ENCODE measurements around the gene NUMBL. TPM values are rescaled to one million over a fixed set of nuclear protein-coding genes. Genes with fewer than 3 reads are reported as not detected.
"Not testable (repeated sequence)": the region's sequence is repeated elsewhere in the genome, so short reads cannot be mapped to it uniquely, and the experiment has no call there.

Gene NUMBL
- total RNA-seq, 1 experiment from 2014 or later = 57.7 TPM

- TF ChIP-seq EZH2 (IDR thresholded peaks at IDR 0.05; ENCODE audit: low read depth) = no peak
- TF ChIP-seq CTCF (conservative IDR thresholded peaks at IDR 0.05) = no peak
- BruUV-seq (replicated peaks) = no TSS peak
- Histone ChIP-seq H4K20me1 (ENCODE audit: insufficient read depth) (no peaks in the 10 kb centered on the region; the same call in 1 of the 2 replicates), H3K4me2 (no peak overlapping the region), H3K27me3 (ENCODE audit: insufficient read depth, low read depth) (no peaks in the 10 kb centered on the region), H3K79me2 (ENCODE audit: low read depth) (no peaks in the 10 kb centered on the region), H3K9me3 (ENCODE audit: insufficient read depth, low read depth) (no peaks in the 10 kb centered on the region), H3K9me2 (ENCODE audit: insufficient read depth) (no peaks in the 10 kb centered on the region), H3K4me1 (replicated peaks; ENCODE audit: insufficient read depth) (no peaks in the 10 kb centered on the region), H3F3A (ENCODE audit: insufficient read depth, low read depth) (peaks cover 16% of the 10 kb centered on the region; the same call in 1 of the 2 replicates), H3K27ac (no peak overlapping the region), H3K36me3 (ENCODE audit: low read depth) (peaks cover 6% of the 10 kb centered on the region; the same call in 1 of the 2 replicates), H3K4me3 (no peak overlapping the region), H2AFZ (no peak overlapping the region)
- POLR2A ChIA-PET (ENCODE audit: unreplicated experiment) = interaction anchor here (0.7 kb wide), 1 partner anchor 11 kb away, joined by 4 read pairs; no protein-coding TSS in a partner anchor
- intact Hi-C loops (cut with micrococcal nuclease; ENCODE audit: unreplicated experiment) = no loop called here
- CTCF ChIA-PET = no interaction called here
- no peak for DNase-seq
These were observed 64.9 kb downstream of the NUMBL start for GRCh38 chr19:40625406-40626120.

DNA sequence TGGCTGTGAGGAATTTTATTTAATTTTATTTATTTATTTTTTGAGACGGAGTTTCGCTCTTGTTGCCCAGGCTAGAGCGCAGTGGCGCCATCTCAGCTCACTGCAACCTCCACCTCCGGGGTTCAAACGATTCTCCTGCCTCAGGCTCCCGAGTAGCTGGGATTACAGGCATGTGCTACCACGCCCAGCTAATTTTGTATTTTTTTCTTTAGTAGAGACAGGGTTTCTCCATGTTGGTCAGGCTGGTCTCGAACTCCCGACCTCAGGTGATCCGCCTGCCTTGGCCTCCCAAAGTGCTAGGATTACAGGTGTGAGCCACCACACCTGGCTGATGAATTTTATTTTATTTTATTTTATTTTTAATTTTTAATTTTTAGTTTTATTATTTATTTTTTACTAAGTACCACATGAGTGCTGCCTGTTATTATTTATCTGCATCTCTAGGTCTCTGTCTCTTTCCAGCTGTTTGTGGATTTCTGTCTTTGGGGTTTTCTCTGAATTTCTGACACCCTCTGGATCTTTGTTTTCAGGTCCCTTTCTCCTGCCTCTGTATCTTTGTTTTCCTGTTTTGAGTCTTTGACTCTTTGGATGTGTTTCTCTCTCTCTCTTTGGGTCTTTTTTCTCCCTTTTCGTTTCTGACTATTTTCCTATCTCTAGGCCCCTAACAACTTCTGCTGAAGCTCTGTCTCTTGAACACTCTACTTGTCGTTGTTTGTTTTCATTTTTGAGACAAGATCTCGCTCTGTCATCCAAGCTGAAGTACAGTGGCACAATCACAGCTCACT is 65.9 kb downstream of the NUMBL start:
- H3K9me3 ChIP-seq (ENCODE audit: insufficient read depth, low read depth); H3K4me1 ChIP-seq (replicated peaks; ENCODE audit: insufficient read depth); H3K9me2 ChIP-seq (ENCODE audit: insufficient read depth); CTCF ChIA-PET; H3K4me2 ChIP-seq; H3K27ac ChIP-seq; DNase-seq; H3K27me3 ChIP-seq (ENCODE audit: insufficient read depth, low read depth); BruUV-seq (replicated peaks); H2AFZ ChIP-seq; H3K4me3 ChIP-seq; H3K36me3 ChIP-seq (ENCODE audit: low read depth); intact Hi-C loops (cut with micrococcal nuclease; ENCODE audit: unreplicated experiment); H4K20me1 ChIP-seq (ENCODE audit: insufficient read depth); H3K79me2 ChIP-seq (ENCODE audit: low read depth): not testable (repeated sequence)
- H3F3A ChIP-seq (ENCODE audit: insufficient read depth, low read depth) = peaks cover 16% of the 10 kb centered on the region; the same call in 1 of the 2 replicates
- POLR2A ChIA-PET (ENCODE audit: unreplicated experiment) = interaction anchor here (0.7 kb wide), 1 partner anchor 10 kb away, joined by 4 read pairs; no protein-coding TSS in a partner anchor

GRCh38 chr19:40623403-40624251 is 66.8 kb downstream of the NUMBL start:
- Histone ChIP-seq H3K36me3 (ENCODE audit: low read depth) (peaks cover 6% of the 10 kb centered on the region; the same call in 1 of the 2 replicates), H3F3A (ENCODE audit: insufficient read depth, low read depth) (peaks cover 17% of the 10 kb centered on the region; the same call in 1 of the 2 replicates), H3K4me1 (replicated peaks; ENCODE audit: insufficient read depth) (no peaks in the 10 kb centered on the region), H4K20me1 (ENCODE audit: insufficient read depth) (no peaks in the 10 kb centered on the region; the same call in 1 of the 2 replicates), H3K9me3 (ENCODE audit: insufficient read depth, low read depth) (no peaks in the 10 kb centered on the region), H3K27ac (no peak overlapping the region), H3K9me2 (ENCODE audit: insufficient read depth) (no peaks in the 10 kb centered on the region), H3K27me3 (ENCODE audit: insufficient read depth, low read depth) (no peaks in the 10 kb centered on the region), H2AFZ (no peak overlapping the region), H3K79me2 (ENCODE audit: low read depth) (no peaks in the 10 kb centered on the region), H3K4me2 (no peak overlapping the region), H3K4me3 (no peak overlapping the region)
- TF ChIP-seq CTCF (conservative IDR thresholded peaks at IDR 0.05) (no peak), EZH2 (IDR thresholded peaks at IDR 0.05; ENCODE audit: low read depth) (no peak)
- intact Hi-C loops (cut with micrococcal nuclease; ENCODE audit: unreplicated experiment) = no loop called here
- ChIA-PET POLR2A (ENCODE audit: unreplicated experiment) (no interaction called here), CTCF (no interaction called here)
- no peak for DNase-seq
- no TSS peak for BruUV-seq (replicated peaks)

All from PC-9 (cell line).